ENCODE measurements around the gene FAM124B. TPM values are rescaled to one million over a fixed set of nuclear protein-coding genes. Genes with fewer than 3 reads are reported as not detected.

FAM124B gene
- total and polyA plus RNA-seq, 2 of the 8 experiments (the other 6 are each of a cell fraction or from before 2014, with no cell fraction given), result 2.1 to 2.6 TPM

- TF ChIP-seq CTCF (IDR thresholded peaks at IDR 0.05; ENCODE audit: control extremely low read depth in 1 of 3, insufficient read depth in 1 of 3, low read depth in 1 of 3, low read length in 3 of 3) (no peak), NRF1 (IDR thresholded peaks at IDR 0.05; ENCODE audit: low read depth, low read length) (no peak), USF2 (IDR thresholded peaks at IDR 0.05; ENCODE audit: low read length) (no peak), SIX5 (IDR thresholded peaks at IDR 0.05; ENCODE audit: low read depth, low read length) (no peak), BCL11A (IDR thresholded peaks at IDR 0.05; ENCODE audit: low read depth in 2 of 2, low read length in 2 of 2) (no peak), CBX5 (IDR thresholded peaks at IDR 0.05; ENCODE audit: low read depth, low read length) (no peak), ATF3 (IDR thresholded peaks at IDR 0.05; ENCODE audit: insufficient read depth, low read depth, low read length) (no peak), JUN (IDR thresholded peaks at IDR 0.05; ENCODE audit: low read depth, low read length) (no peak), RNF2 (IDR thresholded peaks at IDR 0.05; ENCODE audit: borderline replicate concordance, low read depth, low read length, missing control alignments, poor library complexity, severe bottlenecking) (no peak), SIN3A (conservative IDR thresholded peaks at IDR 0.05 in 1 of 2, IDR thresholded peaks at IDR 0.05 in 1 of 2; ENCODE audit: low read depth in 1 of 2, low read length in 2 of 2) (no peak), EGR1 (IDR thresholded peaks at IDR 0.05; ENCODE audit: borderline replicate concordance, low read depth, low read length) (no peak)
Observed at GRCh38 chr2:224401641-224402342, at the start of gene FAM124B (continued).

Data from H1 (cell line).